ENCODE results near the gene VPS33A. TPM values are rescaled to one million over a fixed set of nuclear protein-coding genes. Genes with fewer than 3 reads are reported as not detected.

VPS33A gene
- total and polyA plus RNA-seq, 2 of the 13 experiments (the other 11 are each of a cell fraction or from before 2014, with no cell fraction given) = 11.0 to 43.6 TPM

- ATAC-seq (no peak), FAIRE-seq (no peak), DNase-seq (ENCODE audit: low spot score) (no peak)
- H3K27ac ChIP-seq (ENCODE audit: extremely low read length, insufficient read depth, low read length) = no peak overlapping the region
- H3K4me1 ChIP-seq (ENCODE audit: insufficient read depth, low read length) = peaks cover 20% of the 10 kb centered on the region
- intact Hi-C loops (cut with micrococcal nuclease; ENCODE audit: unreplicated experiment) (no loop called here), in situ Hi-C loops (cut with HindIII; ENCODE audit: extremely low pct_ligation_motif_present, low pct_unique_long_range_greater_than_20kb) (loop anchor here (10.0 kb wide), 1 partner anchor 129 kb away; no protein-coding TSS in a partner anchor)
- no peak overlapping the region for H2AFZ ChIP-seq (ENCODE audit: low read length)
- WGBS (ENCODE audit: low lambda C conversion rate) = 54% methylated on average over 9 of the region's 10 CpGs
- H3K4me2 ChIP-seq (ENCODE audit: low read depth, low read length) = peak overlapping the region; percentile 47; the same call in 1 of the 2 replicates
- no peak overlapping the region for H3K9ac ChIP-seq (ENCODE audit: insufficient read depth, low read depth, low read length)
- POLR2A ChIA-PET = no interaction called here
- H3K4me3 ChIP-seq (replicated peaks in 1 of 3; ENCODE audit: insufficient read depth in 1 of 3, low read depth in 2 of 3, low read length in 3 of 3) = peak overlapping the region in 2 of 3 experiments; percentile 46 to 55; a peak in 2 of 6 replicates
- CTCF ChIA-PET (ENCODE audit: low intra/inter-chr PET ratio, low total read pairs) = no interaction called here
- no peaks in the 10 kb centered on the region for H3K9me3 ChIP-seq (ENCODE audit: low read length)
- no peaks in the 10 kb centered on the region for H4K20me1 ChIP-seq (ENCODE audit: insufficient read depth, low read length)
- BruUV-seq (replicated peaks) = no TSS peak
- H3K27me3 ChIP-seq (ENCODE audit: control insufficient read depth in 1 of 2, insufficient read depth in 2 of 2, low read length in 2 of 2) = peaks cover 0 to 22% of the 10 kb centered on the region in 2 experiments; a peak in 2 of 5 replicates
- TF ChIP-seq ELF4 (CRISPR knock-in tag; IDR thresholded peaks at IDR 0.05; ENCODE audit: borderline replicate concordance) = no peak
- TF ChIP-seq GTF2F1 (IDR thresholded peaks at IDR 0.05; ENCODE audit: low read length) = no peak
- no peak for TF ChIP-seq ZNF451 (CRISPR knock-in tag; IDR thresholded peaks at IDR 0.05)
- no peak for TF ChIP-seq ZNF607 (CRISPR knock-in tag; IDR thresholded peaks at IDR 0.05; ENCODE audit: borderline replicate concordance)
- no peak for TF ChIP-seq NCOA1 (CRISPR knock-in tag; IDR thresholded peaks at IDR 0.05)
- no peak for TF ChIP-seq MXD3 (CRISPR knock-in tag; IDR thresholded peaks at IDR 0.05)
- TF ChIP-seq ZNF484 (CRISPR knock-in tag; IDR thresholded peaks at IDR 0.05; ENCODE audit: borderline replicate concordance, low read depth) = no peak
- TF ChIP-seq ARID3A (IDR thresholded peaks at IDR 0.05; ENCODE audit: low read depth, low read length) = no peak
- TF ChIP-seq BATF2 (CRISPR knock-in tag; IDR thresholded peaks at IDR 0.05) = no peak
- no peak for TF ChIP-seq MXD1 (CRISPR knock-in tag; IDR thresholded peaks at IDR 0.05)
- no peaks in the 10 kb centered on the region for H3K79me2 ChIP-seq (ENCODE audit: insufficient read depth, low read length)
- H3K36me3 ChIP-seq (replicated peaks in 1 of 2; ENCODE audit: control insufficient read depth in 1 of 2, insufficient read depth in 2 of 2, low read length in 2 of 2) = no peaks in the 10 kb centered on the region
Measured at GRCh38 chr12:122183588-122183940, 82.7 kb downstream of the VPS33A start.

Measured in HepG2 (cell line).